Skeletal muscle tissue (tissue), 4 donors: ENCODE data around the gene SDHB. TPM values are rescaled to one million over a fixed set of nuclear protein-coding genes. Genes with fewer than 3 reads are reported as not detected.

Experiments used
- H3K27ac ChIP-seq: one replicate; pipeline ENCODE4 v1.7.0; 2013; ENCODE audit warnings: mild to moderate bottlenecking, low read depth, low read length, inconsistent platforms
- H3K27me3 ChIP-seq, 3 donors: one replicate each; pipeline ENCODE4 v1.7.0; 2013; ENCODE audit warnings: low read length in 3 of 3; ENCODE audit not compliant: control insufficient read depth in 3 of 3, insufficient read depth in 3 of 3
- H3K36me3 ChIP-seq, 3 donors: one replicate each; pipeline ENCODE4 v1.7.0; 2013; ENCODE audit warnings: low read length in 3 of 3; ENCODE audit not compliant: control insufficient read depth in 3 of 3, insufficient read depth in 3 of 3
- H3K4me1 ChIP-seq, 3 donors: one replicate each; pipeline ENCODE4 v1.7.0; 2013; ENCODE audit warnings: low read length in 3 of 3, mild to moderate bottlenecking in 3 of 3; ENCODE audit not compliant: control insufficient read depth in 3 of 3, insufficient read depth in 3 of 3
- H3K4me3 ChIP-seq, 3 donors: one replicate each; pipeline ENCODE4 v1.7.0; 2013; ENCODE audit warnings: low read length in 3 of 3
- H3K9ac ChIP-seq, 3 donors: one replicate each; pipeline ENCODE4 v1.7.0; 2013; ENCODE audit warnings: low read length in 3 of 3, mild to moderate bottlenecking in 3 of 3, moderate library complexity in 2 of 3, low read depth in 1 of 3
- H3K9me3 ChIP-seq, 3 donors: one replicate each; pipeline ENCODE4 v1.7.0; 2013; ENCODE audit warnings: low read length in 3 of 3; ENCODE audit not compliant: control insufficient read depth in 3 of 3
- total RNA-seq: library from RNA; depleted of rRNA; stranded (reverse); fragments of >200 nt; gene quantifications from one replicate; pipeline ENCODE4 v1.2.3, GENCODE V29; 2014
- donor health status: Osteomylitis.

Gene SDHB
- total RNA-seq, 1 donor from 2014 or later = 163 TPM

DNA sequence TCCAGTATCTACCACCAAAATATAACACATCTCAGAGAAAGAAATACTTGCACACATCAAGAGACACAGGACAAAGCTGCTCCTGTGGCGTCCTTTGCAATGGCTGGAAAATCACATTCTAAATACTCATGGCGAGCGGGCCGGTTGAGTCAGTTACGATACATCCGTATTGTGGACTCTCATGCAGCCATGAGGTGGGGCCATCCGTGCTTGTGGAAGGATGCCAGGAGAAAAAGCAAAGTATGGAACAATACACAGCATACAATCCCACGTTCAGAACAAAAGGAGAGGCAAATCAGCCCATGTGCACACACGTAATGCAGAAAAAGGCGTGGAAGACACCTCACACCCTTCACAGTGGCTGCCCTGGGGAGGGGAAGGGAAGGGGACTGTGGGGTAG, 55.2 kb downstream of the SDHB start:
- no peak overlapping the region for H3K4me3 ChIP-seq
- no peaks in the 10 kb centered on the region for H3K4me1 ChIP-seq
- no peaks in the 10 kb centered on the region for H3K9me3 ChIP-seq
- H3K36me3 ChIP-seq = peaks cover 40 to 43% (median 42%) of the 10 kb centered on the region in 3 donors
- H3K9ac ChIP-seq = no peak overlapping the region
- H3K27ac ChIP-seq = no peak overlapping the region
- H3K27me3 ChIP-seq = no peaks in the 10 kb centered on the region

DNA sequence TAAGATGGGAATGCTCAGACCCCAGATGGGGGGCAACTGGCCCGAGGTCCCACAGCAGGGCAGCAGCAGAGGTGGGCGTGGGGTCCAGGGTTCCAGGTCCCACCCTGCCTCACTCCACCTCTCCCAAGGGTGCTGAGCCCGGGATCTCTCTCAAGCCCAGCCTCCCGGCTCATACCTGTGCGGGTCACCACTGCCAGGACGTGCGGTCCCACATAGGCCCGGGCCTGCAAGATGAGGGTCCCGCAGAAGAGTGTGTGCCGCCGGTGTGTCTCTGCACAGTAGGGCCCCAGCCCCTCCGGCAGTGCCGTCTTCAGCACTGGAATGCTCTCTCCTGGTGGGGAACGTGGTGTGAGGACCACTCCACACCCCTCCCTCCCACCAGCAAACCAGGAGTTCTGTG, 57.0 kb downstream of the SDHB start:
- no peak overlapping the region for H3K27ac ChIP-seq
- H3K4me1 ChIP-seq = no peaks in the 10 kb centered on the region
- no peak overlapping the region for H3K4me3 ChIP-seq
- no peak overlapping the region for H3K9ac ChIP-seq
- H3K27me3 ChIP-seq = no peaks in the 10 kb centered on the region
- H3K36me3 ChIP-seq = peaks cover 28 to 38% (median 35%) of the 10 kb centered on the region in 3 donors
- no peaks in the 10 kb centered on the region for H3K9me3 ChIP-seq

DNA sequence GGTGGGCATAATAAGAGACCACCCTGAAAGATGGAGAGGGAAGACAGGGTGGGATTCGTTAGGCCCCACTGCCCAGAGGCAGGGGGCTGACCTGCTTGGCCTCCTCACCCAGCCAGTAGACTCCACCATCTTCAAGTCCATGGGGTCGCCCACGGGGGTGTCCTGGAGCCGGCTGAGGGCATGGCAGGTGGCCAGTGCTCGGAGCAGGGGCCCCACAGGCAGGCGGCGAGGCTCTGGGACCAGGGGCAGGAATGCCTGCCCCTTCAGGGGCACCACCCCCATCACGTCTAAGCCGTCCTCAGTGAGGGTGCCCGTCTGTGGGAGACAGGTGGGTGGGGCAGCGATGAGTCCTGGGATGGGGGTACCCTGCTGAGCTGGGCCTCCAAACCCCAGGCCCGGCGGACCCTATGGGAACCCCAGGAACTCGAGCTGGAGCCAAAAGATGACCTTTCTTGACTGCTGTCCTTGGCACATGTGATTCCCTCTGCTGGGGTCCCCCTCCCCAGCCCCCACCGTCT, 60.3 kb downstream of the SDHB start:
- no peak overlapping the region for H3K9ac ChIP-seq
- peaks cover 23 to 40% (median 34%) of the 10 kb centered on the region in 3 donors for H3K36me3 ChIP-seq
- no peak overlapping the region for H3K27ac ChIP-seq
- H3K9me3 ChIP-seq = no peaks in the 10 kb centered on the region
- H3K4me3 ChIP-seq = no peak overlapping the region
- H3K27me3 ChIP-seq = no peaks in the 10 kb centered on the region
- no peaks in the 10 kb centered on the region for H3K4me1 ChIP-seq

DNA sequence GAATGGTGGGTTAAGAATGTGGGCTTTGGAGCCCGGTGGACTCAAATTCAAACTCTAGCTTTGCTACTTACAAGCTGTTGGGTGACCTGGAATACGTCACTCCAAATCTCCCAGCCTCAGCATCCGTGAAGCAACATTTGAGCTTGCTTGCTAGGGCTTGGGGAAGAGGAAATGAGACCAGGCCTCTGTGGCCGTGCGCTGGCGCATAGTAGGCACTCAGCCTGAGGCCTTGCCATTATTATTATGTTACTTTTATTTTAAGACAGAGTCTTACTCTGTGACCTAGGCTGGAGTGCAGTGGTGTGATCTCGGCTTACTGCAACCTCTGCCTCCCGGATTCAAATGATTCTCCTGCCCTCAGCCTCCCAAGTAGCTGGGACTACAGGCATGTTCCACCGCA, 61.2 kb downstream of the SDHB start:
- H3K9me3 ChIP-seq = no peaks in the 10 kb centered on the region
- peaks cover 22 to 42% (median 33%) of the 10 kb centered on the region in 3 donors for H3K36me3 ChIP-seq
- no peaks in the 10 kb centered on the region for H3K27me3 ChIP-seq
- no peaks in the 10 kb centered on the region for H3K4me1 ChIP-seq
- no peak overlapping the region for H3K4me3 ChIP-seq
- H3K9ac ChIP-seq = no peak overlapping the region
- H3K27ac ChIP-seq = no peak overlapping the region

DNA sequence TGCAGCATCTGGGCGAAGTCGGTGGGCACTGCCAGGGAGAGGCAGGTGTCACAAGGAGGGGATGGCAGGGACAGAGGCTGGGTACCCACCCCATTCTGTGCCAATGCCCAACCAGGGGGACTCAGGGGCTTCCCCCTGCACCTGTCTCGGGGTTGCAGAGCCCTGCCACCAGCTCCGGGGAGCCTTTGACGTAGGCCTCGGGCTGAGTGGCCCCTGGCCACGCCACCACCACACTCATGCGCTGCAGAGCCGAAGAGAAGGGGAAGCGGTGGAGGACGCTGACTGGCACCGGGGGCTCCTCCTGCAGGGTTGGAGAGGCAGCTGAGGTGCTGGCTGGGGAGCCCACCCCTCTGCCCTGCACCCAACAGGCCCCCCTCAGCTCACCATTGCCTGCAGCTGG, 61.7 kb downstream of the SDHB start:
- Histone ChIP-seq H3K4me3 (no peak overlapping the region), H3K9ac (no peak overlapping the region), H3K27ac (no peak overlapping the region), H3K9me3 (no peaks in the 10 kb centered on the region), H3K4me1 (no peaks in the 10 kb centered on the region), H3K36me3 (peaks cover 26 to 47% (median 38%) of the 10 kb centered on the region in 3 donors), H3K27me3 (no peaks in the 10 kb centered on the region)

DNA sequence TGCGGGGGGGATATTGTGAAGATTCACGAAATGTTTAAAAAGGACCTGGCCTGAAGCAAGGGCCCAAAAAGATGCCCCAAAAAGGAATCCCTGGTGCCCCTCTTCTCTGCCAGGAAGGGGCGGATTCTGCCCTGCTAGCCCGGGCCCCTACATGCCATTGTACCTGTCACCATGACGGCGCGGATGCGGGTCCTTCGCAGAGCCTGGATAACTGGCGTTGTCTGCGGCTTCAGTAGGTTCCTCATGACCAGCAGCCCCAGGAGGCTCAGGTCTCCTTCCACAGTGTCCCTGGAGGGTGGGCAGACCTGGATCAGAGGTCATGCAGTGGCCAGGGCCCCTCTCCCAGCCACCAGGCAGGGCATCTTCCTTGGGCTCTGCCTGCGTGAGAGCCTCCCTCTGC, 62.3 kb downstream of the SDHB start:
- no peaks in the 10 kb centered on the region for H3K9me3 ChIP-seq
- H3K27me3 ChIP-seq = no peaks in the 10 kb centered on the region
- H3K4me1 ChIP-seq = no peaks in the 10 kb centered on the region
- no peak overlapping the region for H3K9ac ChIP-seq
- no peak overlapping the region for H3K27ac ChIP-seq
- H3K4me3 ChIP-seq = no peak overlapping the region
- peaks cover 25 to 47% (median 33%) of the 10 kb centered on the region in 3 donors for H3K36me3 ChIP-seq

DNA sequence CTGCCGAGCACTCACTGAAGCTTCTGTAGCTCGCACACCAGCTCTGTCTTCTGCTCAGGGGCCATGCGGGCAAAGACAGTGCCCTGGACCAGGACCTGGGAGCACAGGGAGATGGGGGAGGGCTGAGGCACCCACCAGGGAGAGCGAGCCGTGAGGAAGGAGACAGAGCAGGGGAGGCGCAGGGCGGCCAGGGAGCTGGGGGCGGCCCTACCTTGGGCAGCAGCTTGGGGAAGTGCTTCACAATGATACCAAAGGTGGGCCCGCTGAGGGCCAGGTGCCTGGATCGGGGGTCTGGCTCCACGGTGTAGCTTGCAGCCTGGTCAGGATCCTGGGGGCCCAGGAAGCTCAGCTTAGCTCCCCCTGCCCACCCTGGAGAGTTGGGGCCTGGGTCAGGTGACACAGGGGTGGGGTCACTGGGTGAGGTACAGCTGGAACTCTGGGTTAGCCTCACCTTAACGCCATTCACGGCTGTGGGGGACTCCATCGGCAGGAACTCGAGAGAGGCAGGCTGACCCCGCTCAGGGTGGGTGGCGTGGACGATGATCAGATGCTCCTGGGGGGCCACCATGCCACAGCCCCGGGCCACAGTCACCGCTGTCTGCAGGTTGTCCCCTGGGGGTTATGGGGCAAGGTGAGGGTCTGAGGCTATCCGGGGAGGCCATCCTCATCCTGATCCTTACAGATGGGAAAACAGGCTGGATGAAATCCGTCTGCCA, 64.0 kb downstream of the SDHB start:
- Histone ChIP-seq H3K27me3 (no peaks in the 10 kb centered on the region), H3K9me3 (no peaks in the 10 kb centered on the region), H3K36me3 (peaks cover 19 to 46% (median 33%) of the 10 kb centered on the region in 3 donors), H3K4me3 (no peak overlapping the region), H3K4me1 (no peaks in the 10 kb centered on the region), H3K9ac (no peak overlapping the region), H3K27ac (no peak overlapping the region)

DNA sequence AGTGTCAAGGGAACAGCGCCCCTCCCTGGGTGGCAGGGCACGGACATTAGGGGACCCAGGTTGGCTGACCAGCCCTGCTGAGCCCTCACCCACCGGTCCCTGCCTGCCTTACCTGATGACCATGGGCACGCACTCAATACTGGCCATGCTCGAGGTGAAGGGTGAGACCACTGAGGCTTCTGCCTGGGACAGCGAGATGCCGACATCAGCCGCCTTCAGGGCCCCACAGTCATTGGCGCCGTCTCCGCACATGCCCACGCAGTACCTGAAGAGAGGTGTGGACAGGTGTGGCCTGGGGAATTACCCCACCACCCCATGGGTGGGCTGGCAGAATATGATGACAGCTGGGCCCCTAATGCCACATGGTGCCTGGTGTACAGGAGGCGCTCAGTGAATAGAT, 65.6 kb downstream of the SDHB start:
- Histone ChIP-seq H3K4me1 (no peaks in the 10 kb centered on the region), H3K27me3 (no peaks in the 10 kb centered on the region), H3K27ac (no peak overlapping the region), H3K36me3 (peaks cover 19 to 46% (median 33%) of the 10 kb centered on the region in 3 donors), H3K9ac (no peak overlapping the region), H3K9me3 (no peaks in the 10 kb centered on the region), H3K4me3 (no peak overlapping the region)

DNA sequence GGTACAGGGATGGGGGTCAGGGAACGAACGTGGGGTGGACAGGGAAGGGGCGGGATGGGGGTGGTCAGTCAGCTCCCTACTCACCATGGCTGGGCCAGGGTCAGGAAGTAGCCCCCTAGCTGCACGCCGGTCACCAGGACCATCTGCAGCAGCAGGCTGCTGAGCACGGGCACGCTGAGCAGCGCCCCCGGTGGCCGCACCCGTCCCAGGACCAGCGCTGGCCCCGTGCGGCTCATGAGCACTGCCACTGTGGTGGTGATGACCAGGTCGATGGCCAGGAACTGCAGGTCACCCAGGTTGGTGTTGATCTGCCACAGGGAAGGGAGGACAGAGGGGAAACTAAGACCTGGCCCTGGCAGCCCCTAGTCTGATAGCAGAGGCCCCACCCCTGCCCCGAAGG, 66.9 kb downstream of the SDHB start:
- no peaks in the 10 kb centered on the region for H3K27me3 ChIP-seq
- H3K9me3 ChIP-seq = no peaks in the 10 kb centered on the region
- no peak overlapping the region for H3K4me3 ChIP-seq
- H3K27ac ChIP-seq = no peak overlapping the region
- H3K9ac ChIP-seq = no peak overlapping the region
- no peaks in the 10 kb centered on the region for H3K4me1 ChIP-seq
- peaks cover 19 to 39% (median 29%) of the 10 kb centered on the region in 3 donors for H3K36me3 ChIP-seq

- Histone ChIP-seq H3K9me3 (no peaks in the 10 kb centered on the region), H3K27ac (no peak overlapping the region), H3K9ac (no peak overlapping the region), H3K36me3 (peaks cover 19 to 35% (median 26%) of the 10 kb centered on the region in 3 donors), H3K4me3 (no peak overlapping the region), H3K4me1 (no peaks in the 10 kb centered on the region), H3K27me3 (peaks cover 0 to 2% (median 0%) of the 10 kb centered on the region in 3 donors)
These were observed 67.3 kb downstream of the SDHB start for GRCh38 chr1:16986560-16986959.
